ENCODE measurements around the gene OR8S1.

DNA sequence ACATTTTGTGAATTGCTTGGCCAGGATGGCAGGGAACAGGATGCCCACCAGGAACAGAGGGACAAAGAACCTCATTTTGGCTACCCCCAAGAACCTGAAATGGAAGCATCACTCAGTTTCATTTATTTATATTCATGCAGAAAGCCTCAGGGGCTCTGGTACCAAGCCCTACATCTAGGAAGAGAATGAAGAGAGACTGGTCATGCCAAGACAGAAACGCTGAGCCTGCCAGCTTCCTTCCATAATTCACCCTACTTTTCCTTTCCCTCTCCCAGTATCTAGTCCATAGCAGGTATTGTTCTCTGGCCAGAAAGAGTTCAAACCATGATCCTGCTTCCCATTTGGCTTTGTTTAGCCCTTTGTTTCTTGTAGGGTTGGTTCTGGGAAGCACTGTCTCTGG, 44.5 kb downstream of the OR8S1 start, which contains the start of gene LALBA:
- TF ChIP-seq TAF1 (conservative IDR thresholded peaks at IDR 0.05) (no peak), HNF4G (IDR thresholded peaks at IDR 0.05) (no peak), SP1 (IDR thresholded peaks at IDR 0.05) (no peak), EGR1 (IDR thresholded peaks at IDR 0.05; ENCODE audit: low read depth in 2 of 2) (no peak), RAD21 (IDR thresholded peaks at IDR 0.05) (no peak), YY1 (IDR thresholded peaks at IDR 0.05) (no peak), FOXA1 (IDR thresholded peaks at IDR 0.05) (no peak)
- TF ChIP-seq, protein P1, sequence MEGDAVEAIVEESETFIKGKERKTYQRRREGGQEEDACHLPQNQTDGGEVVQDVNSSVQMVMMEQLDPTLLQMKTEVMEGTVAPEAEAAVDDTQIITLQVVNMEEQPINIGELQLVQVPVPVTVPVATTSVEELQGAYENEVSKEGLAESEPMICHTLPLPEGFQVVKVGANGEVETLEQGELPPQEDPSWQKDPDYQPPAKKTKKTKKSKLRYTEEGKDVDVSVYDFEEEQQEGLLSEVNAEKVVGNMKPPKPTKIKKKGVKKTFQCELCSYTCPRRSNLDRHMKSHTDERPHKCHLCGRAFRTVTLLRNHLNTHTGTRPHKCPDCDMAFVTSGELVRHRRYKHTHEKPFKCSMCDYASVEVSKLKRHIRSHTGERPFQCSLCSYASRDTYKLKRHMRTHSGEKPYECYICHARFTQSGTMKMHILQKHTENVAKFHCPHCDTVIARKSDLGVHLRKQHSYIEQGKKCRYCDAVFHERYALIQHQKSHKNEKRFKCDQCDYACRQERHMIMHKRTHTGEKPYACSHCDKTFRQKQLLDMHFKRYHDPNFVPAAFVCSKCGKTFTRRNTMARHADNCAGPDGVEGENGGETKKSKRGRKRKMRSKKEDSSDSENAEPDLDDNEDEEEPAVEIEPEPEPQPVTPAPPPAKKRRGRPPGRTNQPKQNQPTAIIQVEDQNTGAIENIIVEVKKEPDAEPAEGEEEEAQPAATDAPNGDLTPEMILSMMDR (IDR thresholded peaks at IDR 0.05; ENCODE audit: low read depth, low read length, missing input control) = no peak
- TF ChIP-seq, protein P2, sequence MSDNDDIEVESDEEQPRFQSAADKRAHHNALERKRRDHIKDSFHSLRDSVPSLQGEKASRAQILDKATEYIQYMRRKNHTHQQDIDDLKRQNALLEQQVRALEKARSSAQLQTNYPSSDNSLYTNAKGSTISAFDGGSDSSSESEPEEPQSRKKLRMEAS (IDR thresholded peaks at IDR 0.05) = no peak
- TF ChIP-seq, protein P3, sequence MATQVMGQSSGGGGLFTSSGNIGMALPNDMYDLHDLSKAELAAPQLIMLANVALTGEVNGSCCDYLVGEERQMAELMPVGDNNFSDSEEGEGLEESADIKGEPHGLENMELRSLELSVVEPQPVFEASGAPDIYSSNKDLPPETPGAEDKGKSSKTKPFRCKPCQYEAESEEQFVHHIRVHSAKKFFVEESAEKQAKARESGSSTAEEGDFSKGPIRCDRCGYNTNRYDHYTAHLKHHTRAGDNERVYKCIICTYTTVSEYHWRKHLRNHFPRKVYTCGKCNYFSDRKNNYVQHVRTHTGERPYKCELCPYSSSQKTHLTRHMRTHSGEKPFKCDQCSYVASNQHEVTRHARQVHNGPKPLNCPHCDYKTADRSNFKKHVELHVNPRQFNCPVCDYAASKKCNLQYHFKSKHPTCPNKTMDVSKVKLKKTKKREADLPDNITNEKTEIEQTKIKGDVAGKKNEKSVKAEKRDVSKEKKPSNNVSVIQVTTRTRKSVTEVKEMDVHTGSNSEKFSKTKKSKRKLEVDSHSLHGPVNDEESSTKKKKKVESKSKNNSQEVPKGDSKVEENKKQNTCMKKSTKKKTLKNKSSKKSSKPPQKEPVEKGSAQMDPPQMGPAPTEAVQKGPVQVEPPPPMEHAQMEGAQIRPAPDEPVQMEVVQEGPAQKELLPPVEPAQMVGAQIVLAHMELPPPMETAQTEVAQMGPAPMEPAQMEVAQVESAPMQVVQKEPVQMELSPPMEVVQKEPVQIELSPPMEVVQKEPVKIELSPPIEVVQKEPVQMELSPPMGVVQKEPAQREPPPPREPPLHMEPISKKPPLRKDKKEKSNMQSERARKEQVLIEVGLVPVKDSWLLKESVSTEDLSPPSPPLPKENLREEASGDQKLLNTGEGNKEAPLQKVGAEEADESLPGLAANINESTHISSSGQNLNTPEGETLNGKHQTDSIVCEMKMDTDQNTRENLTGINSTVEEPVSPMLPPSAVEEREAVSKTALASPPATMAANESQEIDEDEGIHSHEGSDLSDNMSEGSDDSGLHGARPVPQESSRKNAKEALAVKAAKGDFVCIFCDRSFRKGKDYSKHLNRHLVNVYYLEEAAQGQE (IDR thresholded peaks at IDR 0.05) = no peak
- TF ChIP-seq, protein P4, sequence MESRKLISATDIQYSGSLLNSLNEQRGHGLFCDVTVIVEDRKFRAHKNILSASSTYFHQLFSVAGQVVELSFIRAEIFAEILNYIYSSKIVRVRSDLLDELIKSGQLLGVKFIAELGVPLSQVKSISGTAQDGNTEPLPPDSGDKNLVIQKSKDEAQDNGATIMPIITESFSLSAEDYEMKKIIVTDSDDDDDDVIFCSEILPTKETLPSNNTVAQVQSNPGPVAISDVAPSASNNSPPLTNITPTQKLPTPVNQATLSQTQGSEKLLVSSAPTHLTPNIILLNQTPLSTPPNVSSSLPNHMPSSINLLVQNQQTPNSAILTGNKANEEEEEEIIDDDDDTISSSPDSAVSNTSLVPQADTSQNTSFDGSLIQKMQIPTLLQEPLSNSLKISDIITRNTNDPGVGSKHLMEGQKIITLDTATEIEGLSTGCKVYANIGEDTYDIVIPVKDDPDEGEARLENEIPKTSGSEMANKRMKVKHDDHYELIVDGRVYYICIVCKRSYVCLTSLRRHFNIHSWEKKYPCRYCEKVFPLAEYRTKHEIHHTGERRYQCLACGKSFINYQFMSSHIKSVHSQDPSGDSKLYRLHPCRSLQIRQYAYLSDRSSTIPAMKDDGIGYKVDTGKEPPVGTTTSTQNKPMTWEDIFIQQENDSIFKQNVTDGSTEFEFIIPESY (IDR thresholded peaks at IDR 0.05) = no peak
- TF ChIP-seq, protein P5, sequence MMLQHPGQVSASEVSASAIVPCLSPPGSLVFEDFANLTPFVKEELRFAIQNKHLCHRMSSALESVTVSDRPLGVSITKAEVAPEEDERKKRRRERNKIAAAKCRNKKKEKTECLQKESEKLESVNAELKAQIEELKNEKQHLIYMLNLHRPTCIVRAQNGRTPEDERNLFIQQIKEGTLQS (IDR thresholded peaks at IDR 0.05) = no peak
